Trophoblast cell (in vitro differentiated cells and primary cell): ENCODE results near the gene DNAJA4.
A peak's percentile ranks its signal among the peaks of the same experiment; 100 is the strongest.

ENCODE experiments used
- DNase-seq, 2 donors: peaks; one replicate each; pipeline ENCODE4 v3.0.0-alpha.2; 2016
- H2AFZ ChIP-seq: 2 replicates; pipeline ENCODE4 v1.6.1; 2013; ENCODE audit warnings: low read length, moderate library complexity, mild to moderate bottlenecking; ENCODE audit not compliant: insufficient read depth, poor library complexity
- H2AK5ac ChIP-seq: 2 replicates; pipeline ENCODE4 v1.6.1; 2013; ENCODE audit warnings: mild to moderate bottlenecking, low read length
- H2BK120ac ChIP-seq: 2 replicates; pipeline ENCODE4 v1.6.1; 2013; ENCODE audit warnings: low read length, mild to moderate bottlenecking, moderate library complexity; ENCODE audit not compliant: insufficient read depth, poor library complexity
- H2BK12ac ChIP-seq: 2 replicates; pipeline ENCODE4 v1.6.1; 2013; ENCODE audit warnings: mild to moderate bottlenecking, low read length, moderate library complexity
- H2BK5ac ChIP-seq: 2 replicates; pipeline ENCODE4 v1.6.1; 2013; ENCODE audit warnings: low read length, low read depth, moderate library complexity, mild to moderate bottlenecking; ENCODE audit not compliant: poor library complexity
- H3K14ac ChIP-seq: 2 replicates; pipeline ENCODE4 v1.6.1; 2013; ENCODE audit warnings: mild to moderate bottlenecking, low read length
- H3K18ac ChIP-seq: 2 replicates; pipeline ENCODE4 v1.6.1; 2013; ENCODE audit warnings: mild to moderate bottlenecking, low read length
- H3K23ac ChIP-seq: 2 replicates; pipeline ENCODE4 v1.6.1; 2013; ENCODE audit warnings: low read length
- H3K27ac ChIP-seq: 2 replicates; pipeline ENCODE4 v1.5.1; 2013; ENCODE audit warnings: low read depth, mild to moderate bottlenecking, inconsistent platforms, low read length, moderate library complexity
- H3K27me3 ChIP-seq: 2 replicates; pipeline ENCODE4 v1.6.1; 2013; ENCODE audit warnings: inconsistent platforms, mild to moderate bottlenecking, low read length, moderate library complexity; ENCODE audit not compliant: insufficient read depth
- H3K36me3 ChIP-seq, 2 experiments: 1 replicate in 1 of 2; 2 replicates in 1 of 2; pipeline ENCODE4 v1.6.1; 2013; ENCODE audit warnings: low read length in 2 of 2, mild to moderate bottlenecking in 2 of 2, moderate library complexity in 1 of 2; ENCODE audit not compliant: insufficient read depth in 2 of 2, control insufficient read depth in 1 of 2
- H3K4ac ChIP-seq: 2 replicates; pipeline ENCODE4 v1.6.1; 2013; ENCODE audit warnings: low read depth, mild to moderate bottlenecking, low read length, moderate library complexity
- H3K4me1 ChIP-seq, 2 experiments: 1 replicate in 1 of 2; 2 replicates in 1 of 2; pipeline ENCODE4 v1.6.1; 2013; ENCODE audit warnings: low read length in 2 of 2, mild to moderate bottlenecking in 2 of 2, moderate library complexity in 1 of 2; ENCODE audit not compliant: insufficient read depth in 2 of 2, control insufficient read depth in 1 of 2
- H3K4me2 ChIP-seq: 2 replicates; pipeline ENCODE4 v1.6.1; 2013; ENCODE audit warnings: inconsistent platforms, mild to moderate bottlenecking, low read length, moderate library complexity
- H3K4me3 ChIP-seq: 2 replicates; pipeline ENCODE4 v1.5.1; 2013; ENCODE audit warnings: mild to moderate bottlenecking, low read depth, low read length, inconsistent platforms
- H3K79me1 ChIP-seq: one replicate; pipeline ENCODE4 v1.6.1; 2013; ENCODE audit warnings: low read length
- H3K79me2 ChIP-seq: 2 replicates; pipeline ENCODE4 v1.6.1; 2013; ENCODE audit warnings: low read length, mild to moderate bottlenecking; ENCODE audit not compliant: control insufficient read depth, insufficient read depth, poor library complexity
- H3K9ac ChIP-seq: 2 replicates; pipeline ENCODE4 v1.6.1; 2013; ENCODE audit warnings: mild to moderate bottlenecking, low read length
- H3K9me3 ChIP-seq: 2 replicates; pipeline ENCODE4 v1.6.1; 2013; ENCODE audit warnings: low read depth, mild to moderate bottlenecking, control low read depth, inconsistent platforms, low read length; ENCODE audit not compliant: insufficient read depth
- H4K12ac ChIP-seq: 2 replicates; pipeline ENCODE4 v1.6.1; 2013; ENCODE audit warnings: low read depth, mild to moderate bottlenecking, low read length, moderate library complexity
- H4K8ac ChIP-seq: 2 replicates; pipeline ENCODE4 v1.6.1; 2013; ENCODE audit warnings: low read depth, mild to moderate bottlenecking, low read length, moderate library complexity
- H4K91ac ChIP-seq: one replicate; pipeline ENCODE4 v1.6.1; 2013; ENCODE audit warnings: low read depth, mild to moderate bottlenecking, low read length, moderate library complexity
- WGBS: extraction: QIAGEN DNeasy Blood & Tissue Kit; methylation state at CpG from one replicate; pipeline ENCODE4 v1.1.7; 2013; ENCODE audit warnings: missing lambda C conversion rate; ENCODE audit not compliant: insufficient read length, insufficient coverage; ENCODE audit errors: extremely low coverage; 5-methylcytosine and 5-hydroxymethylcytosine counted together

DNAJA4 gene

DNA sequence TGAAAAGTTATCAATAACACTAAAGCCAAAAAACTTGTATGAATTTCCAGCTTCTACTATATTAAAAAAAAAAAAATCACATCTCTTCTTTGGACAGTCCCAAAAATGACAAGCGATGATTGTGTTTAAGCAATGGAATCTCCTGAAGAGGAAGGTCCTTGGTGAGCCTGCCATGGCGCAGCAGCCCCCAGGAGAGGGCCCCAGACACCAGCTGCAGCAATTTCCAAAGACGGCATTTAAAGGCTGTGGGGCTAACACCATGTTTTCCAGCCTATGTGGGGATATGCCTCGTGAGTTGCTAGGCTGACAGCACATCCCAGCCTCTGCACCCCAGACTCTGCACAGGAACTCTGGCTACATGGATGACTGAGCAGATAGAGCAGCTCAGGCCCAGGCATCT lies 20.4 kb downstream of the DNAJA4 start:
- Histone ChIP-seq H3K4me2 (no peak overlapping the region), H3K9ac (no peak overlapping the region), H2BK12ac (no peak overlapping the region), H4K12ac (no peak overlapping the region), H3K79me2 (no peaks in the 10 kb centered on the region), H3K79me1 (no peaks in the 10 kb centered on the region), H3K4me3 (no peak overlapping the region), H3K4ac (no peak overlapping the region), H4K91ac (no peak overlapping the region), H2BK120ac (no peak overlapping the region), H3K27me3 (no peaks in the 10 kb centered on the region), H3K36me3 (peaks cover 10 to 37% of the 10 kb centered on the region in 2 experiments), H2AFZ (no peak overlapping the region), H3K9me3 (peaks cover 2% of the 10 kb centered on the region), H3K4me1 (no peaks in the 10 kb centered on the region), H3K14ac (no peak overlapping the region), H3K27ac (no peak overlapping the region), H2BK5ac (no peak overlapping the region), H3K23ac (no peak overlapping the region), H3K18ac (no peak overlapping the region), H4K8ac (no peak overlapping the region), H2AK5ac (no peak overlapping the region)
- no CpG with 5 or more reads among the region's 4 CpGs for WGBS
- no peak for DNase-seq

DNA sequence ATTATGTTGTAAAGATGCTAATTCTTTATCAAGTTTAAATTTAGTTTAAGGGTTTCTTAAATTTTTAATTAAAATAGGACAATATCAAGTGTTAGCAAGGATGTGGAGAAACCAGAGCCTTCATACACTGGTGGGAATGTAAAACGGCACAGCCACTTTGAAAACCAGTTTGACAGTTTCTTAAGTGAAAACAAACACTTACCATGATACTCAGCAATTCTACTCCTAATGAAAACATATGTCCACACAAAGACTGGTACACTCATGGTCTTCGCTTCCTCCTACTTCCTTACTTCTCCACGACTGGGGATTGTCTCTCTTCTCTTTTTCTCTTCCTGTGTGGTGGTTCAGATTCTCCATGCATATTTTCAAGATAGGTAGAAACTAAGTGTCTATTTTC lies 25.9 kb downstream of the DNAJA4 start:
- no peak overlapping the region for H3K9ac ChIP-seq
- no peak overlapping the region for H3K18ac ChIP-seq
- no peak overlapping the region for H2BK5ac ChIP-seq
- no peak overlapping the region for H2AK5ac ChIP-seq
- H2BK12ac ChIP-seq: no peak overlapping the region
- H3K4me1 ChIP-seq: no peaks in the 10 kb centered on the region
- peaks cover 2 to 31% of the 10 kb centered on the region in 2 experiments for H3K36me3 ChIP-seq
- H3K4me3 ChIP-seq: no peak overlapping the region
- no peaks in the 10 kb centered on the region for H3K27me3 ChIP-seq
- no peak overlapping the region for H3K4me2 ChIP-seq
- no peak overlapping the region for H2BK120ac ChIP-seq
- DNase-seq: no peak
- H4K8ac ChIP-seq: no peak overlapping the region
- no peak overlapping the region for H3K4ac ChIP-seq
- no peak overlapping the region for H2AFZ ChIP-seq
- WGBS: no CpG with 5 or more reads among the region's 3 CpGs
- H3K9me3 ChIP-seq: peaks cover 2% of the 10 kb centered on the region
- no peaks in the 10 kb centered on the region for H3K79me2 ChIP-seq
- H3K79me1 ChIP-seq: no peaks in the 10 kb centered on the region
- no peak overlapping the region for H3K23ac ChIP-seq
- no peak overlapping the region for H3K27ac ChIP-seq
- no peak overlapping the region for H4K12ac ChIP-seq
- H4K91ac ChIP-seq: no peak overlapping the region
- no peak overlapping the region for H3K14ac ChIP-seq

DNA sequence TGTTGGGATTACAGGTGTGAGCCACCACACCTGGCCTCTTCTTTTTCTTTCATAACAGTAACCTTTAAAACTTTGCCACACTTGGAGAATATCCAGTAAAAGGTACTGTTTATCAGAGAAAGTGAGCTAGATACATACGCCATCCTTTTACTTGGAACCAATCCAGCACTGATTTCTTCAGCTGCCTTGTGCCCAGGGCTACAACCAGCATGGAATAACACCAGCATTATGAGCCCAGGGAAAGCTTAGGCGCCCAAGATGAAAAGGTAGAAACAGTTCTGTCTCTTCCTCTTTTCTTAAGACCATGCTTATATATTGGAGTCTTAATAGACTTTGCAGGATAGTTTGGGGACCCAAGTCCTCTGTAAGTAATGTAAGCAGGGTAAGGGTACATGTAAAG lies 26.7 kb downstream of the DNAJA4 start:
- H3K14ac ChIP-seq: no peak overlapping the region
- H4K91ac ChIP-seq: no peak overlapping the region
- no peaks in the 10 kb centered on the region for H3K27me3 ChIP-seq
- H3K18ac ChIP-seq: no peak overlapping the region
- no peak overlapping the region for H2AFZ ChIP-seq
- H3K79me1 ChIP-seq: no peaks in the 10 kb centered on the region
- H2BK120ac ChIP-seq: no peak overlapping the region
- no peak overlapping the region for H3K23ac ChIP-seq
- no peak overlapping the region for H2BK12ac ChIP-seq
- peaks cover 2 to 26% of the 10 kb centered on the region in 2 experiments for H3K36me3 ChIP-seq
- no peak overlapping the region for H3K9ac ChIP-seq
- H3K4me1 ChIP-seq: no peaks in the 10 kb centered on the region
- H3K4me3 ChIP-seq: no peak overlapping the region
- H3K27ac ChIP-seq: no peak overlapping the region
- no CpG with 5 or more reads among the region's 2 CpGs for WGBS
- H4K8ac ChIP-seq: no peak overlapping the region
- no peak overlapping the region for H4K12ac ChIP-seq
- no peak overlapping the region for H2AK5ac ChIP-seq
- DNase-seq: no peak
- H3K79me2 ChIP-seq: no peaks in the 10 kb centered on the region
- peaks cover 2% of the 10 kb centered on the region for H3K9me3 ChIP-seq
- H3K4ac ChIP-seq: no peak overlapping the region
- no peak overlapping the region for H3K4me2 ChIP-seq
- H2BK5ac ChIP-seq: no peak overlapping the region

DNA sequence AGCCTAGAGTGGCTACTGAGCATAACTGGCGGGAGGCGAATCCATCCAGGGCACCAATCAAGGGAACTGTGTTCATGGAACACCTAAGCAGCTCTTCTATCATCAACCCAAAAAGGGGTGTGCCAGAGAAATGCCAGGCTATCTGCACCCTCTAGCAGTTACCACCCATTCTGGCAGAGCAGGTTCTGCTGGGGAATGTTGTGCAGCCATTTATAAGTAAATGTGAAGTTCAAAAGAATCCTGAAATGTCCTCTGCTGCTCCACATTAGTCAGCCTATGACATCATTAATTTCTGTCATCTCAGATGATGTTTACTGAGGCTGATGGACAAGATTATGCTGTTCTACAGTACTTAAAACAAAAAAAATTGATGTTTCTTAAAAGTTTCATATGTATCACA lies 27.3 kb downstream of the DNAJA4 start:
- no peak overlapping the region for H3K9ac ChIP-seq
- WGBS: no CpG with 5 or more reads among the region's 2 CpGs
- DNase-seq: peak; percentile 34 to 64

More for the DNA sequence above, 27.3 kb downstream of the DNAJA4 start:
- H3K4me2 ChIP-seq: no peak overlapping the region
- peaks cover 2 to 21% of the 10 kb centered on the region in 2 experiments for H3K36me3 ChIP-seq
- no peaks in the 10 kb centered on the region for H3K4me1 ChIP-seq
- no peak overlapping the region for H3K14ac ChIP-seq
- H3K9me3 ChIP-seq: peaks cover 2% of the 10 kb centered on the region
- H2BK12ac ChIP-seq: no peak overlapping the region
- no peaks in the 10 kb centered on the region for H3K79me2 ChIP-seq
- no peak overlapping the region for H2AFZ ChIP-seq
- H3K4me3 ChIP-seq: no peak overlapping the region
- H3K23ac ChIP-seq: no peak overlapping the region
- no peaks in the 10 kb centered on the region for H3K27me3 ChIP-seq
- no peak overlapping the region for H3K4ac ChIP-seq
- no peak overlapping the region for H2BK120ac ChIP-seq
- H4K91ac ChIP-seq: no peak overlapping the region
- no peak overlapping the region for H4K8ac ChIP-seq
- no peak overlapping the region for H4K12ac ChIP-seq
- H3K18ac ChIP-seq: no peak overlapping the region
- H3K79me1 ChIP-seq: no peaks in the 10 kb centered on the region
- H2AK5ac ChIP-seq: no peak overlapping the region
- H3K27ac ChIP-seq: no peak overlapping the region
- H2BK5ac ChIP-seq: no peak overlapping the region
